Stimulated activated naive CD8-positive, alpha-beta T cell treated with anti-CD3 and anti-CD28 coated beads, Interleukin-15, Interleukin-2, amounts not matched to agents 100 ng/mL and 50 ng/mL, for 24 hours (primary cell): ENCODE data around the gene PDCD1.

Experiments
- H3K27ac Mint-ChIP-seq: one replicate; pipeline ENCODE4 v1.8.0; 2021; ENCODE audit warnings: mild to moderate bottlenecking, mixed read lengths
- H3K27me3 Mint-ChIP-seq: one replicate; pipeline ENCODE4 v1.8.0; 2021; ENCODE audit warnings: mixed read lengths
- H3K36me3 Mint-ChIP-seq: one replicate; pipeline ENCODE4 v1.8.0; 2021; ENCODE audit warnings: low read depth, mixed read lengths
- H3K4me1 Mint-ChIP-seq: one replicate; pipeline ENCODE4 v1.8.0; 2021; ENCODE audit warnings: low read depth, mixed read lengths
- H3K4me3 Mint-ChIP-seq: one replicate; pipeline ENCODE4 v1.8.0; 2021; ENCODE audit warnings: mild to moderate bottlenecking, mixed read lengths
- H3K9me3 Mint-ChIP-seq: one replicate; pipeline ENCODE4 v1.8.0; 2021; ENCODE audit warnings: mixed read lengths

PDCD1 gene

GRCh38 chr2:241865957-241866789 is 7.5 kb upstream of the PDCD1 start:
- peaks cover 80% of the 10 kb centered on the region for H3K4me1 Mint-ChIP-seq
- H3K27me3 Mint-ChIP-seq = peaks cover 25% of the 10 kb centered on the region
- H3K4me3 Mint-ChIP-seq = peak overlapping the region; percentile 50
- peaks cover 19% of the 10 kb centered on the region for H3K36me3 Mint-ChIP-seq
- peak overlapping the region; percentile 74 for H3K27ac Mint-ChIP-seq
- peaks cover 13% of the 10 kb centered on the region for H3K9me3 Mint-ChIP-seq

GRCh38 chr2:241865416-241865956 is 6.8 kb upstream of the PDCD1 start:
- H3K27ac Mint-ChIP-seq = peak overlapping the region; percentile 74
- H3K9me3 Mint-ChIP-seq = peaks cover 13% of the 10 kb centered on the region
- H3K4me3 Mint-ChIP-seq = peak overlapping the region; percentile 50
- H3K36me3 Mint-ChIP-seq = peaks cover 20% of the 10 kb centered on the region
- H3K4me1 Mint-ChIP-seq = peaks cover 81% of the 10 kb centered on the region
- peaks cover 25% of the 10 kb centered on the region for H3K27me3 Mint-ChIP-seq

GRCh38 chr2:241864850-241865213 is 6.1 kb upstream of the PDCD1 start:
- Mint-ChIP-seq H3K27ac (peak overlapping the region; percentile 94), H3K4me1 (peaks cover 85% of the 10 kb centered on the region), H3K36me3 (peaks cover 20% of the 10 kb centered on the region), H3K4me3 (no peak overlapping the region), H3K27me3 (peaks cover 25% of the 10 kb centered on the region), H3K9me3 (peaks cover 13% of the 10 kb centered on the region)

GRCh38 chr2:241864168-241864849 is 5.6 kb upstream of the PDCD1 start:
- H3K27me3 Mint-ChIP-seq = peaks cover 25% of the 10 kb centered on the region

DNA sequence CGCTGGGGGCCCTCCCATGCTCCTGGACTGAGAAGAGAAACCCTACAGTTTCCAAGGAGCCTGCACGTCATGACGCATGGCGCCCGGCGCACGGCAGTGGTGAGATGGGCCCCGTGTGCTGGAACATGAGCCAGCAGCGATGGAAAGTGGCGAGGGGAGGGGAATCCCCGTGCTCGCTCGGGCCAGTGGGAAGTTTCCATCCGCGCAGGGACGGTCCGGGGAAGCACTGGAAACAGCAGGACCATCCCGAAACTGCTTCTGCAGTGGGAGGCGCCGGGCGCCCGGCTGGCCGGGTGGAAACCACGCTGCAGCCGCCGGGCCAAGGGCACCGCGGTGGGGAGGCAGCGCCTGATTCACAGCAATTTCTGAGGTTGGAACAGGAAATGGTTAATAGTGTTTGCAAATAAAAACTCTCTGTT is 4.9 kb upstream of the PDCD1 start:
- Mint-ChIP-seq H3K4me1 (peaks cover 80% of the 10 kb centered on the region), H3K27me3 (peaks cover 25% of the 10 kb centered on the region), H3K27ac (peak overlapping the region; percentile 94), H3K9me3 (peaks cover 13% of the 10 kb centered on the region), H3K4me3 (peak overlapping the region; percentile 75), H3K36me3 (peaks cover 20% of the 10 kb centered on the region)

More at GRCh38 chr2:241864168-241864849, 5.6 kb upstream of the PDCD1 start:
- Mint-ChIP-seq H3K4me1 (peaks cover 87% of the 10 kb centered on the region), H3K9me3 (peaks cover 13% of the 10 kb centered on the region), H3K4me3 (peak overlapping the region; percentile 45), H3K27ac (peak overlapping the region; percentile 94), H3K36me3 (peaks cover 20% of the 10 kb centered on the region)

- peak overlapping the region; percentile 75 for H3K4me3 Mint-ChIP-seq
- peaks cover 25% of the 10 kb centered on the region for H3K27me3 Mint-ChIP-seq
- peaks cover 20% of the 10 kb centered on the region for H3K36me3 Mint-ChIP-seq
- H3K27ac Mint-ChIP-seq = peak overlapping the region; percentile 94
- H3K4me1 Mint-ChIP-seq = peaks cover 76% of the 10 kb centered on the region
- peaks cover 13% of the 10 kb centered on the region for H3K9me3 Mint-ChIP-seq
These were observed 4.3 kb upstream of the PDCD1 start for GRCh38 chr2:241862775-241863535.

GRCh38 chr2:241862093-241862492 is 3.4 kb upstream of the PDCD1 start:
- H3K4me1 Mint-ChIP-seq = peaks cover 70% of the 10 kb centered on the region
- peaks cover 13% of the 10 kb centered on the region for H3K9me3 Mint-ChIP-seq
- peaks cover 20% of the 10 kb centered on the region for H3K36me3 Mint-ChIP-seq
- peak overlapping the region; percentile 50 for H3K4me3 Mint-ChIP-seq
- peaks cover 25% of the 10 kb centered on the region for H3K27me3 Mint-ChIP-seq
- peak overlapping the region; percentile 98 for H3K27ac Mint-ChIP-seq

- peaks cover 78% of the 10 kb centered on the region for H3K4me1 Mint-ChIP-seq
These were observed 2.6 kb upstream of the PDCD1 start for GRCh38 chr2:241861264-241861663.

DNA sequence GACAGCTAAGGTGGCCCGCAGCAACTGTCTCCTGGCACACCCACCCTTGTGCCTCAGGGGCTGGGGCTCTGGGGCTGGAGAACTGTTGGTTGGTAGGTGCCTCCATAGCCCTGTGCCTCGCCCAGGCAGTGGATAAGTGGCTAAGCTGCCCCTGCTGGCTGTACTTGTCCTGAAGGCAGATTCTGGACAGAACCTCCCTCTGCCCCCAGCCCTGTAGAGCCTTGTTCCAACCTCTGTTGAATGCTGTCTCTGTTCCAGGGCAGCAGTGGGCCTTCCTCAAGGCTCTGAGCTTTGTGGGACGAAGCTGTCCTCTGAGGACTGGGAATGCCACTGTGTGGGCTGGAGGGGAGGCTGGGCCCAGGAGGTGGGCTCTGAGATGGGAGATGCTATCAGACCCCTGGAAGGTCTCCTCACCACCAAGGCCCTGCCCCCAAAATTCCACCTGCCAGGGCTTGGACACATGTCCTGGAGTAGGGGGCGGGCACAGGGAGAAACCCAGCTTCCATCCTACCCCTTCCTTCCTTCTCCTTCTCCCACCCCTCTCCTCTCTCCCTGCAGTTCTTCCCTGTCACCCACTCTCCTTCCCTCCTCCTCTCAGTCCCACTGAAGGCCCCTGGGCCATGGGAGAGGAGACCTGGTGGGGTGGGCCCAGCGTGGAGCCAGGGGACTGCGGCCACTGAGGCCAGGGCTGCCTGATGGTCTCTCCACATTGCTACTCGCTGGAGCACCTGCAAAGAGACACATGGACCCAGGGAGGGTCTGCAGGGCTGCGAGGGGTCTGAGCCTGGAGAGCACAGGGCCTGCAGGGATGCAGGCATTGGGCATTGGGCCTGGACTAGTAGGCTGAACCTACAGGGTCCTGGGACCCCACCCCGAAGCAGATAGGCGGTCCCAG is 1.7 kb upstream of the PDCD1 start:
- H3K27ac Mint-ChIP-seq = peak overlapping the region; percentile 98
- H3K4me1 Mint-ChIP-seq = peaks cover 77% of the 10 kb centered on the region
- peak overlapping the region; percentile 50 for H3K4me3 Mint-ChIP-seq
- peaks cover 29% of the 10 kb centered on the region for H3K36me3 Mint-ChIP-seq
- peaks cover 13% of the 10 kb centered on the region for H3K9me3 Mint-ChIP-seq
- peaks cover 20% of the 10 kb centered on the region for H3K27me3 Mint-ChIP-seq

More at GRCh38 chr2:241861264-241861663, 2.6 kb upstream of the PDCD1 start:
- peak overlapping the region; percentile 98 for H3K27ac Mint-ChIP-seq
- H3K27me3 Mint-ChIP-seq = peaks cover 25% of the 10 kb centered on the region
- peaks cover 28% of the 10 kb centered on the region for H3K36me3 Mint-ChIP-seq
- H3K9me3 Mint-ChIP-seq = peaks cover 13% of the 10 kb centered on the region
- H3K4me3 Mint-ChIP-seq = peak overlapping the region; percentile 50

GRCh38 chr2:241859436-241860183 is 916 bp upstream of the PDCD1 start:
- Mint-ChIP-seq H3K27me3 (peaks cover 12% of the 10 kb centered on the region), H3K36me3 (peaks cover 21% of the 10 kb centered on the region), H3K9me3 (peaks cover 7% of the 10 kb centered on the region), H3K4me1 (peaks cover 69% of the 10 kb centered on the region), H3K4me3 (peak overlapping the region; percentile 88), H3K27ac (peak overlapping the region; percentile 98)

GRCh38 chr2:241859017-241859435 is 332 bp upstream of the PDCD1 start:
- Mint-ChIP-seq H3K36me3 (peaks cover 16% of the 10 kb centered on the region), H3K4me1 (peaks cover 63% of the 10 kb centered on the region)

GRCh38 chr2:241857572-241858121 is 1.0 kb downstream of the PDCD1 start:
- peak overlapping the region; percentile 88 for H3K4me3 Mint-ChIP-seq
- H3K4me1 Mint-ChIP-seq = peaks cover 49% of the 10 kb centered on the region
- H3K27ac Mint-ChIP-seq = peak overlapping the region; percentile 78
- H3K36me3 Mint-ChIP-seq = peaks cover 14% of the 10 kb centered on the region
- H3K27me3 Mint-ChIP-seq = peaks cover 4% of the 10 kb centered on the region
- H3K9me3 Mint-ChIP-seq = no peaks in the 10 kb centered on the region

More at GRCh38 chr2:241859017-241859435, 332 bp upstream of the PDCD1 start:
- H3K27ac Mint-ChIP-seq = peak overlapping the region; percentile 98
- peaks cover 6% of the 10 kb centered on the region for H3K27me3 Mint-ChIP-seq
- H3K4me3 Mint-ChIP-seq = peak overlapping the region; percentile 88
- peaks cover 1% of the 10 kb centered on the region for H3K9me3 Mint-ChIP-seq

- H3K27ac Mint-ChIP-seq = peak overlapping the region; percentile 68
- H3K36me3 Mint-ChIP-seq = peaks cover 14% of the 10 kb centered on the region
- peaks cover 43% of the 10 kb centered on the region for H3K4me1 Mint-ChIP-seq
- no peaks in the 10 kb centered on the region for H3K9me3 Mint-ChIP-seq
- peak overlapping the region; percentile 88 for H3K4me3 Mint-ChIP-seq
- peaks cover 4% of the 10 kb centered on the region for H3K27me3 Mint-ChIP-seq
These were observed 1.6 kb downstream of the PDCD1 start for GRCh38 chr2:241857041-241857541.
